Epithelial cell of prostate (primary cell): ENCODE data around the gene CENPX.
A peak's percentile ranks its signal among the peaks of the same experiment; 100 is the strongest.
"Not testable (repeated sequence)": the region's sequence is repeated elsewhere in the genome, so short reads cannot be mapped to it uniquely, and the experiment has no call there.

Source experiments
- DNase-seq: peaks from one replicate; pipeline ENCODE4 v3.0.0-alpha.2; 2011; ENCODE audit warnings: low read depth, low spot score
- H3K27ac ChIP-seq: fragments of 450-650 bp; 2 replicates; pipeline ENCODE4 v1.5.1; 2017; ENCODE audit warnings: mild to moderate bottlenecking

CENPX gene

DNA sequence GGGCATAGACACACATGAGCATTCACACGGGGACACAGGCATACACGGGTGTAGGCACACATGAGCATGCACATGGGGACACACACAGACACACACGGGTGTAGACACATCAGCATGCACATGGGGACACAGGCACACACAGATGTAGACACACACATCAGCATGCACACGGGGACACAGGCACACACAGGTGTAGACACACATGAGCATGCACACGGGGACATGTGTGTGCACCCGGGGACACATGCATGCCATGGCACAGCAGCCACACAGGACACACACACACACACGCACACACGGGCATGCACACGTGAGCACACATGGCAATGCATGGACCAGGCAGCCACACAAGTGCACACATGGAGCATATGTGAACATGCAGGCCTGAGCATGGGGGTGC is 20.0 kb upstream of the CENPX start:
- H3K27ac ChIP-seq = no peak overlapping the region
- DNase-seq = no peak

- no peak for DNase-seq
- H3K27ac ChIP-seq = no peak overlapping the region
Measured at GRCh38 chr17:82041144-82041814, 18.6 kb upstream of the CENPX start.

DNA sequence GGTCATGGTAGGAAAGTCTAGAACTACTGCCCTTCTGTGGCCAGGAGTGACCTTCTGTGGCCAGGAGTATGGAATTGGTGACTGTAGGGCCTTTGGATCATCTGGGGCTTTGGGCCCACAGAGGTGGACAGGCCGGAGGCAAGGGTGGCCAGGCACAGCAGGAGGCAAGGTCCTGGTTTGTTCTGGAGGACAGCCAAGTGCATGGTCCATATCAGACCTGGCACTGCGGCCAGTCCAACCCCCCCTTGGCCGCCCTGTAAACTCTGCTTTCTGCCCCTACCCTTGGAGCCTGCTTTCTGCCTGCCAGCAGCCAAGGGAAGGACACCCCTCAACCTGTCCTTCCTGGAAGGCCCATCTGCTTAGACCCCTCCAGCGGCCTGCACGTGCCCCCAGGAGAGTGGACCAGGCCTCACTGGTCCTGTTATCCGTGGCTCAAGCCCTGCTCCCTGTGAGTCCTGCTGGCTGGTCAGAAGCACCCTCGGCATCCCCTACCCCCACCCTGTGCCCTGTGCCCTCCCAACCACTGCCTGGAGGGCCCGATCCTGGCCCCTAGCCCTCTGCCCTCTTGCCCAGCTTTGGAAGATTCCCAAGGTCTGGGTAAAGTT is 17.1 kb upstream of the CENPX start:
- DNase-seq = no peak
- no peak overlapping the region for H3K27ac ChIP-seq

DNA sequence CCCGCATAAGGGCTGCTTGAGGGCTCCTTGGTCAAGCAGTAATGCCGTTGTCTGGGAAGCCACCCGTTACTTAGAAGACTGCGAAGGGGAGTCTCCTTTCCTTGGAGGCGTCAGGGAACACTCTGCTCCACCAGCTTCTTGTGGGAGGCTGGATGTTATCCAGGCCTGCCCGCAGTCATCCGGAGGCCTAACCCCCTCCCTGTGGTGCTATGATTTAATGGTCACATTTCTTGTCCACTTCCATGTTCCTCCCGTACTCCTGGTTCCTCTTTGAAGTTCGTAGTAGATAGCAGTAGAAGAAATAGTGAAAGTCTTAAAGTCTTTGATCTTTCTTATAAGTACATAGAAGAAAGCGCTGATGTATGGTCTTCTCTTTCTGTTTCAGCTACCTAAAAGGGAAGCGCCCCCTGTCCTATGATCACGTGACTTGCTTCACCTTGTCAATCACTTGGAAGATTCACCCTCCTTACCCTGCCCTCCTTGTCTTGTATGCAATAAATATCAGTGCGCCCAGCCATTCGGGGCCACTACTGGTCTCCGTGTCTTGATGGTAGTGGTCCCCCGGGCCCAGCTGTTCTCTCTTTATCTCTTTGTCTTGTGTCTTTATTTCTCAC is 16.2 kb upstream of the CENPX start:
- DNase-seq, H3K27ac ChIP-seq: not testable (repeated sequence)

- no peak for DNase-seq
- H3K27ac ChIP-seq = peak overlapping the region; percentile 63
Measured at GRCh38 chr17:82037889-82038195, 15.2 kb upstream of the CENPX start.

DNA sequence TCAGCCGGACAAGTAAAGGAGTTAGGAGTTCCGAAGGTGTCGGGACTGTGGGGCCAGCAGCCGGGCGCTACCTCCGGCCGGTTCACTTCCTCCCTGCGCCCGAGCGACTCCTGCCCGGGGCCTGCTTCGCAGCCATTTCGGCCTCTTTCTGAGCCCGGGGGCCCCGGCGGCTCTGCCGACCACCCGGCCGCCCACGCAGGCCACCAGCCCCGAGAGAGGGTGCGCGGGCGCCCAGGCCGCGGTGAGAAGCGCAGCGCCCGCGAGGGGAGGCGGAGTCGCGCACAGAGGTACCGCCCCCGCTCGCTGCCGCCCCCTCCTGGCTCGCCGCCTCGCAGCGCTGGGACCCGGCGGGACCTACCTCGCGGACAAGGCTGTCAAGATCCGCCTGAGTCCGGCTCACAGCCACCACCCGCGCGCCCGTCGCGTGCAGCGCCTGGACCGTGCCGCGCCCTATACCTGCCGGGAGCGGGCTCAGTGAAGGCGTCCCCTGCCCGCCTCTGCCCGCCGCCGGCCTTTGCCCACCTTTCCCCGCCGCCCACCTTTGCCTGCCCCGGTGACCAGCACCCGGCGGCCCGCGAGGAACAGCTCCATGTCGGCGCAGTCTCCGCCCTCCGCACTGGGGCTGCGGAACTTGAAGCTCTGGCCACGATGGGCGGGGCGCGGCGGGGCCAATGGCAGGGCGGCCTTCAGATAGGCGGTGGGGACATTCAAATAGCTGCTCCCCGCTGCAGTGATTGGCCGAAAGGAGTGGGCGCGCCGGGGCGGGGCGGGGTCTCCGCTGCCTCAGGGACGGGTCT is 14.6 kb upstream of the CENPX start, which contains the start of gene DCXR:
TSS of gene DCXR (minus strand) at position 606 of the 797 bp plus-strand sequence. CDS start at position 591, 15 bp downstream.
- peak; percentile 80 for DNase-seq
- peak within 1 kb of the TSS; percentile 63 for H3K27ac ChIP-seq

DNA sequence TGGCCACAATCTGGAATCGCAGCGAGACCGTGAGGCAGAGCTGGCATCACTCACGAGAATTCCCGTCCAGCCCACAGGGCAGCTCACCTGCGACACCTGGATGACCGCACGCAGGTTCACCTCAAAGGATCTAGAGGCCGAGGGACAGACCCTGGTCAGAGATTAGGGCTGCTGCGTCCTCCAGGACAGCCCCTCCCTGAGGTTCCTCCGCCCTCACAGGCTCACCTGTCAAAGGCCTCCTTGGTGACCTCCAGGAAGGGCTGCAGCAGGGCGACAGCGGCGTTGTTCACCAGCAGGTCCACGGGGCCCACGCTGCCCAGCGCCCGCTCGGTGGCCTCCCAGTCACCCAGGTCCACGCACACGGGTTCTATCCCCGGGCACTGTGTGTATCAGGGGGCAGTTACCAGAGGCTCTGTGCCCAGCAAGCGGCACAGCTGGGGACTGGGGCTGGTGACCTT is 14.0 kb upstream of the CENPX start:
- no peak for DNase-seq
- H3K27ac ChIP-seq = peak overlapping the region; percentile 63

DNA sequence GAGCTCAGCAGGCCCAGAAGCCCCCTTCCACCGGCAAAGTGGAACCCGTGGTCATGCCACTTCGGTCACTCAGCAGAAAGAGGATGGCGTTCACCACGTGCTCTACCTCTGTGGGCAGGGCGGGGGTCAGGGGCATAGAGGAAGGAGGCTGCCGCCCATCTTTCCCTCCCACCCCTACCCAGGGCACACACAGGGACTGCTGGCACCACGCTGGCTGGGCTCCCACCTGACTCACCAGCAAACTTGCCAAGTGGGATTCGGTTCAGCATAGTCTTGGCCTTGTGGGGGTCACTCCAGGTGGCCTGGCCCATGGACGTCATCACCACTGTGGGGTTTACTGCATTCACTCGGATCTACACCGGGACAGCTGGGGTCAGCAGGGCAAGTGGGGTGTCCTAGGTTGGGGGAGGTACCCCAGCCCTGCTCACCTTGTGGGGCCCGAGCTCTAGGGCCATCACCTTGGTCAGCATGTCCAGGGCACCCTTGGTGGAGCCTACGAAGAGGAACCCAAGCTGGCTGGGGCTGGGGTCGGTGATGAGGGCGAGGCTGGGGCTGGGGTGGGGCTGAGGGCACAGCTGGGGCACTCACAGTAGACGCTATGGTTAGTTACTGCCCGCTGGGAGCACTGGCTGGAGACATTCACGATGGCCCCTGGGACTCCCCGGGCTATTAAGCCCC is 13.4 kb upstream of the CENPX start:
- H3K27ac ChIP-seq = no peak overlapping the region
- DNase-seq = no peak

DNA sequence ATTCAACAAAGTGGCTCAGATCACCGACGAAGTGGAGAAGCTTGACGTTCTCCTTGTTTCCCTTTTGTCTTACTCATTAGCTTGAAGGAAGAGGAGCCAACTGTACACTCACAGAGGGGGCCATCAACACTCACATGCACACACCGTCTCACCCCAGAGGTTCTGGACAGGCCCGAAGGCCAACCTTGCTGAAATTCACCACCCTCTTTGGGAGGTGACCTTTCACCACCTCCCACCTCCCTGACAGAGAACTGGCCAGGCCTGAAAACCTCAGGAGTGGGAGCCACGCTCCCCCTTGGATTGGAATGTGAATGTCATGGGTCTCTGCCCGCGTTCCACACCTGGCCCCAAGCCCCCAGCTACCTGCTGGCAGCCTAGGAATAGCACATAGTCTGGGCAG is 12.8 kb upstream of the CENPX start:
- no peak overlapping the region for H3K27ac ChIP-seq
- no peak for DNase-seq

- DNase-seq = no peak
- no peak overlapping the region for H3K27ac ChIP-seq
Measured at GRCh38 chr17:82034371-82035011, 11.8 kb upstream of the CENPX start.

DNA sequence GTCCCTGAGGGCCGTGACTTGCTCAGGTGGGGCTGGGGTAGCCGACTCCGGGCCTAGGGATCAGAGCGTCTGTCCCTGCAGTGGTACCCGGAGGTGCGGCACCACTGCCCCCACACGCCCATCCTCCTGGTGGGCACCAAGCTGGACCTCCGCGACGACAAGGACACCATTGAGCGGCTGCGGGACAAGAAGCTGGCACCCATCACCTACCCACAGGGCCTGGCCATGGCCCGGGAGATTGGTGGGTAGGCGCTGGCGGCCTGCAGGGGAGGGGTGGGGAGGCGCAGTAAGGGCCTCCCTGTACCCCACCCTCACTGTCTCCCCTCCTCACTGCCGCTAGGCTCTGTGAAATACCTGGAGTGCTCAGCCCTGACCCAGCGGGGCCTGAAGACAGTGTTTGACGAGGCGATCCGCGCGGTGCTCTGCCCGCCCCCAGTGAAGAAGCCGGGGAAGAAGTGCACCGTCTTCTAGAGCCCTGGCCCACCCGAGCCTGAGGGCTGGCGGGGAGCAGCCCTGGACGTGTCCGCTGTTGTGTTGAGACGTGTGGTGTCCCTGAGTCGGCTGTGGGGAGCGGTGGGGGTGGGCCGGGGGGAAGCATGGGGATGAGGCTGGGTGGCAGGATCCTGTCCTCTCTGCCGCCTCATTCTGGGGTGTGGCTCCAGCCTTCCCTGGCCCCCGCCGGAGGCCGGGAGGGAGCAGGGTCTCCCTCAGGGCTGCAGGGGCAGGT is 10.8 kb upstream of the CENPX start:
- H3K27ac ChIP-seq = no peak overlapping the region
- no peak for DNase-seq

- no peak for DNase-seq
- no peak overlapping the region for H3K27ac ChIP-seq
Measured at GRCh38 chr17:82031885-82032627, 9.4 kb upstream of the CENPX start.

DNA sequence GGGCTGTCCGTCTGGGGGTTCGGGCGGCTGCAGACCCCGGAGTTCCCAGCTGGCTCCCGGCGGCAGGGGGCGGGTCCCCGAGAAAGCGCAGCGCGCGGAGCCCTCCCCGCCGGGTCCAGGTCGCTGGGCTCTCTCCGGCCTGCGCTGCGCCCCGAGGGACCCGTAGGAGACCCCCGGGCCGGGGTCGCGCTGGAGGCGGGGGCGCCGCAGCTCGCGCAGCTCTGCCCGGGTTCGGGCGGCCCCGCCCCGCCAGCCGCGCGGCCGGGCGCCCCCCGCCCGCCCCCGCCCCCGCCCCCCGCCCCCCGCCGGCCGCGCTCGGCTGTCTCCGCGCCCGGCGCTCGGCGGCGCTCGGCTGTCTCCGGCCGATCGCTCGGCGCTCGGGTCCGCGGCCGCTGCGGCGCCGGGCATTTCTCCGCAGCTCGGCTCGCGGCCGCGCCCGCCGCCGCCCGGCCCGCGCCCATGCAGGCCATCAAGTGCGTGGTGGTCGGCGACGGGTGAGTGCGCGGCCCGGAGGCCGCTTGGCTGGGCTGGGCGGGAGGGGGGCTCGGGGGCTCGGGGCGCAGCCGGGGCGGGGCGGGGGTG is 8.7 kb upstream of the CENPX start, which contains the start of gene RAC3:
TSS of gene RAC3 (plus strand) at position 376 of the 582 bp plus-strand sequence. CDS start at position 460, 84 bp downstream.
- DNase-seq = no peak
- no peak within 1 kb of the TSS for H3K27ac ChIP-seq

- DNase-seq = peak; percentile 40
- no peak overlapping the region for H3K27ac ChIP-seq
Measured at GRCh38 chr17:82030470-82031302, 8.0 kb upstream of the CENPX start.

GRCh38 chr17:82029990-82030469 is 7.4 kb upstream of the CENPX start:
- H3K27ac ChIP-seq = no peak overlapping the region
- no peak for DNase-seq

GRCh38 chr17:82029391-82029790 is 6.7 kb upstream of the CENPX start:
- no peak overlapping the region for H3K27ac ChIP-seq
- DNase-seq = no peak

DNA sequence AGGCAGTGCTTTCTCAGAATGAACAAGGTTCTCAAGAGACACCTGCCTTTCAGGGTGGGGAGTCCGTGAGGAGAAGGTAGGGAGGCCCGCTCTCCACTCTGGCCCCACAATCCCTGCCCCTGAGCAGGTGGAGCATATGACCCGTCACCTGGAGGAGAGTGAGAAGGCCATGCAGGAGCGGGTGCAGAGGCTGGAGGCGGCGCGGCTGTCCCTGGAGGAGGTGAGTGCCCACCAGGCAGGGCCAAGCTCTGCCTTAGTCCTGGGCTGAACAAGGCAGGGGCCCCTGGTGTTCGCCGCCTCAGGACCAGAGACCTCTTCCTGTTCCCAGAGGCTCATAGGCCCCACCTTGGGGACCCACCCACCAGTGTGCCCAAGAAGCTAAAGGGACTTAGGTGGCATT is 6.3 kb upstream of the CENPX start:
- H3K27ac ChIP-seq = no peak overlapping the region
- no peak for DNase-seq
